CD4-positive, alpha-beta T cell treated with Interleukin-17A for 1 hour (primary cell): ENCODE measurements around the gene ELL.

Experiments used
- DNase-seq: peaks from one replicate; pipeline ENCODE4 v3.0.0-alpha.2; 2020

Gene ELL

GRCh38 chr19:18487576-18488402 lies 34.1 kb downstream of the ELL start:
- no peak for DNase-seq

DNA sequence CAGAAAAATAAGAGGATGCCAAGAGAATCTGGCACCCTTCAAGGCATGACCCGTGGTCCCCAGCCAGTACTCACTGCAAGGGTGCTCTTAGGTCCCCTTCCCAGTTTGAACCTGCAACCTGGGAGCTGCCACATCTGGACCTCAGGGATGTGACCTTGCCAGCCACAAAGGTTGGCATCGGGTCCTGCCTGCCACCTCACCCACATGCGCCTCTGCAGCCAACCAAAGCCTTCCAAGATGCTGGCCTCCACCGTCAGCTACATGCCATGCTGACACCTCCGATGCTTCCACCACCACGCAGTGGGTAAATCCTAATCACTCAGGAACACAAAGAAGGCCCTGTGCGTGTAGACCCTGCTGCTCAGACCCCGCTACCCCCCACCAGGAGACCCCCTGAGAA lies 35.1 kb downstream of the ELL start:
- no peak for DNase-seq

GRCh38 chr19:18484992-18485391 lies 36.9 kb downstream of the ELL start:
- no peak for DNase-seq

GRCh38 chr19:18483119-18483890 lies 38.6 kb downstream of the ELL start:
- no peak for DNase-seq

DNA sequence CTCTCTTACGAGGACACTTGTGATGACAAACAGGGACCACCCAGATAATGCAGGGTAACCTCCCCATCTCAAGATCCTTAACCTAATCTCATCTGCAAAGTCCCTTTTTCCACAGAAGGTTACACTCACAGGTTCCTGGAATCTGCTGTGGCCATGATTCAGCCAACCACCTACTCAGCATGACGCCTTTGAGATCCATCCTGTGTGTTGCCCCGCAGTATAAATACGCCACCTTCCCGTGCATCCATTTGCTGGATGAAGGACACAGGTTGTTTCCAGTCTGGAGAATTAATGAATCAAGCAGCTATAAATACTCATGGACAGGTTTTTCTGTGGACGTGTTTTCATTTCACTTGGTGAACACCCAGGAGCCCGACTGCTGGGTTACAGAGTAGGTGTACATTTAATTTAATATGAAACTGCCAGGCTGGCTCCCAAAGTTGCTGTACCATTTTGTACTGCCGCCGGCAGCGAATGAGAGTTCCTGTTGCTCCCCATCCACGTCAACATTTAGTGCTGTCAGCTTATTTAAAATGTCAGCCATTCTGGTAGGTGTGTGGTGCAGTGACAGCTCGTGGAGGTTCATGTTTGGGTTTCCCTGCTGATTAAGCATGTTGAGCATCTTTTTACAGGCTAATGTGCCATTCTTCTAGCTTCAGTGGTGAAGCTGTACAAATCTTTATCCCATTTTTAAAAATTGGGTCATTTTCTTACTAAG lies 40.2 kb downstream of the ELL start:
- DNase-seq = no peak

DNA sequence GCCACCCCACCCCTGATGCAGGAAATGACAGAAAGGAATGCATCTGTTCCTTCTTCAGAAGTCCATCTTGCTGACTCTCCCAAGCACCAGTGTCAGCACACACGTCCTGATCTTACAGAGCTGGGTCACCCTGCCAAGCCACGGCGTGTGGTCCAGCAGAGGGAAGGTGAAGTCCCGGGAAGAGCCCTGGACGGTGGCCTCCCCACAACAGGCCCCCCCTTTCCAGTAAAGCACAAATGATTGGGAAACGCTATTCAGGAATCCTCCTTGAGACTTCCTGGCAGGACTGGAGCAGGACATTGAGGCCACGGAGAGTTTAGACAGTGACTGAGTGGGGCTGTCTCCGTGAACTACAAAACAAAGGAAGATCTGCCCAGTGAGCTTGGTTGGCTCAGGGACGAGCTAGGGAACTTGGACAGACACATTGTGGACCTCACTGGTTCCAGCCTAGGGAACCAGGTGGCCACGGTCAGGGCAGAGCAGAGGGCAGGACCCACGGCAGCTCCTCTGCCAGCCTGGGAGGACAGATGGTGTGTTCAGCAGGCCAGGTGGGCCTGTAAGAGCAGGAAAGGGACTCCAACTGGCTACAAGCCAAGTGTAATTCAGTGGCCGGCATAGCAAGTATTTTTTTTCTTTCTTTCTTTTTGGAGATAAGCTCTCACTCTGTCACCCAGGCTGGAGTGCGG lies 41.7 kb downstream of the ELL start:
- DNase-seq = no peak

- DNase-seq = peak; percentile 70
Measured at GRCh38 chr19:18478545-18479311, 43.1 kb downstream of the ELL start.

GRCh38 chr19:18477974-18478373 lies 43.9 kb downstream of the ELL start:
- DNase-seq = no peak

GRCh38 chr19:18477042-18477779 lies 44.7 kb downstream of the ELL start:
- peak; percentile 39 for DNase-seq

- DNase-seq = no peak
Measured at GRCh38 chr19:18476507-18477041, 45.3 kb downstream of the ELL start.

- DNase-seq = no peak
Measured at GRCh38 chr19:18475762-18476331, 46.0 kb downstream of the ELL start.

DNA sequence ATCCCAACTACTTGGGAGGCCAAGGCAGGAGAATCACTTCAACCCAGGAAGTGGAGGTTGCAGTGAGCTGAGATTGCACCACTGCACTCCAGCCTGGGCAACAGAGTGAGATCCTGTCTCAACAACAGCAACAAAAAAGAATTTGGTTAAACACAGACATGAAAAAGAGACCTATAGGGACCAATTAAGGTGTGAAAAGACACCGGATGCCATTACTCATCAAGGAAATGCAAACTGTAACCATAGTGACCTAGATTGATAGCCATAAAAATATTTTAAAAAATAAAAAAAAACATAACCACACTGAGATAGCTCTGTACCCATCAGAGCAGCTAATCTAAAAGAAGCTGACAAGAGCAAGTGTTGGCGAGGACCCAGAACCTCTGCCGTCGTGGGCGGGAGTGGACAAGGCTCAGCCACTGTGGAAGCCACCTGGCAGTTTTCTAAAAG lies 46.8 kb downstream of the ELL start:
- peak; percentile 86 for DNase-seq

DNA sequence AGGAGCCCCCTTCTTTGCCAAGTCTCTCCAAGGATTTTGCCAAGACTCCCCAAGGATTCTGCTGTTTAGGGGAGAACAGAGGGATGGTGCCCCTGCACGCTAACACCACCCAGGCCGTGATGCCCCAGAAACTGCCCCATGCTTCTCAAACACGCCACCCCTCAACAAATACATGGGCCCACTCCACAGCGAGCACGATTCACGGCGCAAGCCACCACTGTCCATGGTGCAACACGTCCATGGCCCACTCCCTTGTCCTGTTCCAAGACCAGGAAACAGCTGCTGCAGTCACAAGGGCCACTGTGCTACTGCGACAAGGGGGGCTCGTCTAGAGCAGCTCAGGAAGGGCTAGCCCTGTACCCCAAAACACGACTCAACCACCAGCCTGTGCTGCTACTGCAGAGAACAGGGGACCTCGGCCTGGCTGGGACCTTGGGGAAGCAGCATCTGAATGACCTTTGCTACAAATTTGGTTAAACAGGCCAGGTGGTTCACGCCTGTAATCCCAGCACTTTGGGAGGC lies 47.4 kb downstream of the ELL start:
- DNase-seq = no peak

- DNase-seq = no peak
Measured at GRCh38 chr19:18473706-18474087, 48.2 kb downstream of the ELL start.

DNA sequence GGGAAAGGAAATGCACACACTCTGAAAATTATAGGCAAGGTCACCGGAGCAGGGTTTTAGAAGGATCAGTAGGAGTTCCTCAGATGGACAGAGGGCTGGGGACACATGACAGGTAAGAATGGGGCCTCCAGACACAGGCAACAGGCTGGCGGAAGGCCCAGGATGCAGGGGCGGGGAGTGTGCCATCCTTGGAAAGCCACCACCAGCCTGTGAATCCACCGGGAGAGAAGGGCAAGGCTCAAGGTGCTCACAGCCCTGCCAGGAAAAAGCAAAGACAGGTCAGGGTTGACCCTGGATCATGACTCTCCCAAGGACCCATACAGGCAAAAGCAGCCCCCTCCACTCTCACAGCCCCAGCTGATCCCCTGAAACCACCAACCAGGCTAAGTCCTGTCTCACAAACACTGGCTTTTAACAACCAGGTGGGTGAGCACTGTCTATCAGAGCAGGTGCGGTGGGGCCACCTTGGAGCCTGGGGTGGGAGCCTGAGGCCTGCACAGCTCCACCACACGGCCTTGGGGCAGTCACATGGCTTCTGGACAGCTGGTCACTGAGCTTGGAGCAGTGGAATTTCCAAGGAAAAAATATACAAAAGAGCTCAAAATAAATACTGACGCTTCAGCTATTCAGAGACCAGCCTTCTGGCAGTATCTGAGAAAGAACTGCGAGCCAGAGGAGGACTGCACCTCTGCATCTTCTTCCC lies 48.7 kb downstream of the ELL start:
- DNase-seq = no peak

DNA sequence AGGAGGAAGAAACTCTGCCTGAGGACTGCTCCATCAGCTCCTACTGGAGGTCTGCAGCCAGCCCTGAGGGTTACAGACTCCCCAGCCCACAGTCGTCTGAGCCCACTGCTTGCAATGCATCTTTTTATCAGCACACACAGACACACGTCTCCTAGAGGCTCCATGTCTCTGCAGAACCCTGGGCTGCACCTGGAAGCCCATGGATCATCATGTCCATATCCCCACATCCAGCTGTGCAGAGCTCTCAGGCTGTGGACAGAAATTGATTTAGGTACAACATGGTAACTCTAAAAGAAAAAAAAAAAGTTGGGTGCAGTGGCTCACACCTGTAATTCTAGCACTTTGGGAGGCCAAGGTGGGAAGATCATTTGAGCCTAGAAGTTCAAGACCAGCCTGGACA lies 51.1 kb downstream of the ELL start:
- DNase-seq = no peak

GRCh38 chr19:18469069-18469846 lies 52.6 kb downstream of the ELL start:
- DNase-seq = peak; percentile 67

- DNase-seq = no peak
Measured at GRCh38 chr19:18468517-18468916, 53.4 kb downstream of the ELL start.

GRCh38 chr19:18467978-18468377 lies 53.9 kb downstream of the ELL start:
- no peak for DNase-seq
